Common myeloid progenitor, CD34-positive (primary cell): ENCODE measurements around the gene CLEC2A.

ENCODE experiments used
- CTCF ChIA-PET: fragments of 350-600 bp; sonication (Branson Sonifier 250); formaldehyde crosslinking; loops from one replicate; lab custom pipeline; 2021; ENCODE audit warnings: antibody characterized with exemption; lab: Charles Lee
- POLR2A ChIA-PET: fragments of 350-600 bp; sonication (Branson Sonifier 250); formaldehyde crosslinking; loops from one replicate; lab custom pipeline; 2021; ENCODE audit warnings: antibody characterized with exemption; lab: Charles Lee
- DNase-seq, 3 donors: peaks; one replicate each; pipeline versions ENCODE4 v3.0.0 to v3.0.0-alpha.2; 2013
- H3K27ac ChIP-seq, 2 experiments: 1 replicate in 1 of 2; 2 replicates in 1 of 2; pipeline ENCODE4 v1.7.0; 2013; ENCODE audit warnings: inconsistent platforms in 2 of 2, low read length in 2 of 2, mild to moderate bottlenecking in 2 of 2, low read depth in 1 of 2, moderate library complexity in 1 of 2; ENCODE audit not compliant: severe bottlenecking in 2 of 2, insufficient read depth in 1 of 2, poor library complexity in 1 of 2
- H3K27me3 ChIP-seq, 5 experiments: replicated peaks in 2 of 5; 1 replicate in 3 of 5; 2 replicates in 2 of 5; pipeline versions ENCODE4 v1.6.1 to v1.7.0; 2013; ENCODE audit warnings: low read length in 4 of 5, mild to moderate bottlenecking in 2 of 5, moderate library complexity in 2 of 5, inconsistent platforms in 1 of 5; ENCODE audit not compliant: insufficient read depth in 5 of 5, control insufficient read depth in 4 of 5
- H3K36me3 ChIP-seq, 4 experiments: 1 replicate in 2 of 4; 2 replicates in 2 of 4; pipeline versions ENCODE4 v1.6.1 to v1.7.0; 2013; ENCODE audit warnings: low read length in 3 of 4, control low read depth in 1 of 4, mild to moderate bottlenecking in 1 of 4; ENCODE audit not compliant: control insufficient read depth in 4 of 4, insufficient read depth in 4 of 4
- H3K4me1 ChIP-seq, 4 experiments: 1 replicate in 3 of 4; 2 replicates in 1 of 4; pipeline versions ENCODE4 v1.6.1 to v1.7.1; 2013; ENCODE audit warnings: low read length in 3 of 4, mild to moderate bottlenecking in 3 of 4, control low read depth in 1 of 4, inconsistent platforms in 1 of 4, moderate library complexity in 1 of 4; ENCODE audit not compliant: control insufficient read depth in 4 of 4, insufficient read depth in 4 of 4; ENCODE audit errors: control extremely low read depth in 1 of 4
- H3K4me3 ChIP-seq, 7 experiments: 1 replicate in 4 of 7; 2 replicates in 3 of 7; pipeline versions ENCODE4 v1.5.1 to v1.7.0; 2013; ENCODE audit warnings: mild to moderate bottlenecking in 7 of 7, low read length in 6 of 7, moderate library complexity in 6 of 7, inconsistent platforms in 2 of 7, low read depth in 2 of 7, control low read depth in 1 of 7; ENCODE audit not compliant: insufficient read depth in 4 of 7, control insufficient read depth in 1 of 7; ENCODE audit errors: extremely low read depth in 1 of 7
- H3K9me3 ChIP-seq, 5 experiments: 1 replicate in 4 of 5; 2 replicates in 1 of 5; pipeline versions ENCODE4 v1.6.1 to v1.7.1; 2013; ENCODE audit warnings: low read length in 4 of 5, mild to moderate bottlenecking in 2 of 5, inconsistent platforms in 1 of 5, low read depth in 1 of 5, moderate library complexity in 1 of 5; ENCODE audit not compliant: control insufficient read depth in 4 of 5, insufficient read depth in 2 of 5; ENCODE audit errors: control extremely low read depth in 1 of 5
- WGBS: methylation state at CpG from one replicate; pipeline ENCODE4 v1.1.5; 2013; ENCODE audit not compliant: insufficient coverage; 5-methylcytosine and 5-hydroxymethylcytosine counted together

The CLEC2A gene

DNA sequence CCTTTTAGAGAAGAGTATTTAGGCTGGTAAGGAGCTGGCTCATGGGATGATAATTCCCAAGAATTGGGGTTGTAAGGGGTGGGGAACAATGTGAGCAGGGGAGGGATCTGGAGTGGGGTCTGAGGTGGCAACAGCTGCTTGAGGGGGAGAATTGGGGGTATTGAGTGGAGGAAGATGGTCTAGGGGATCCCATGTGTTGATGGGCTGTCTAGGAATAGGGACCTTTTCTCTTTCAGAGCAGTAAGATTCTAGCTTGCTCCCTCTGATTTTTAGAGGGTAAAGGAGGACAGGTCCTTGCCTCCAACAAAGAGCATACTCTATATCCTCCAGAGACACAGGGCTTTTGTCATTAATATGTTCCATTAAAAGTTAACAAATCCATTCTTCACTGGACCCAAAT, 22.4 kb downstream of the CLEC2A start:
- peaks cover 0 to 13% (median 3%) of the 10 kb centered on the region in 4 experiments for H3K4me1 ChIP-seq
- no peak overlapping the region for H3K27ac ChIP-seq
- ChIA-PET POLR2A (no interaction called here), CTCF (interaction anchor here (0.6 to 1.4 kb wide), 6 partner anchors 22 to 266 kb away, joined by 3 read pairs; no protein-coding TSS in a partner anchor)
- DNase-seq: no peak
- H3K27me3 ChIP-seq: no peaks in the 10 kb centered on the region
- no peaks in the 10 kb centered on the region for H3K36me3 ChIP-seq
- peaks cover 4 to 58% (median 23%) of the 10 kb centered on the region in 5 experiments for H3K9me3 ChIP-seq
- H3K4me3 ChIP-seq: no peak overlapping the region

DNA sequence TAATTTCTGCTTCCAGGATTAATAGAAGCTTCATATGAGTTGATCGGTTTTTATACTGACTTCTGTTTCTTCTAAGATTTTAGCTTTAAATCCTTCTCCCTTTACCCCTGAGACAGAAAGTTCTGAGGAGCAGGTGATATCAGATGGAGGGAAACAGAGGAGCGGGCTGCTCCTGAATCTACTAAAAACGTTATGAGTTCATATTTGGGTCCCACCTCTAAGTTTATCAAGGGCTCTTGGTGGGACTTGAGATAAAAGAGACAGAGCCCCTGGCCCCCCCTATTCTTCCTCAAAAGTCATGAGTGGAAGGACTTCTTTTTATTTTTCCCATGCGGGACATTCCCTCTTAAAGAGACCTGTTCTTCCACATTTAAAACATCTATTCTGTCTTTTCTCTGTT, 23.8 kb downstream of the CLEC2A start:
- ChIA-PET POLR2A (no interaction called here), CTCF (interaction anchor here (1.4 to 1.9 kb wide), 3 partner anchors 32 to 94 kb away, joined by 3 to 6 read pairs (median 3); no protein-coding TSS in a partner anchor)
- Histone ChIP-seq H3K9me3 (peaks cover 4 to 66% (median 25%) of the 10 kb centered on the region in 5 experiments), H3K36me3 (no peaks in the 10 kb centered on the region), H3K27me3 (no peaks in the 10 kb centered on the region), H3K27ac (no peak overlapping the region), H3K4me1 (peaks cover 0 to 13% (median 3%) of the 10 kb centered on the region in 4 experiments), H3K4me3 (no peak overlapping the region)
- no peak for DNase-seq
- 86% methylated on average over 3 of the region's 4 CpGs for WGBS

DNA sequence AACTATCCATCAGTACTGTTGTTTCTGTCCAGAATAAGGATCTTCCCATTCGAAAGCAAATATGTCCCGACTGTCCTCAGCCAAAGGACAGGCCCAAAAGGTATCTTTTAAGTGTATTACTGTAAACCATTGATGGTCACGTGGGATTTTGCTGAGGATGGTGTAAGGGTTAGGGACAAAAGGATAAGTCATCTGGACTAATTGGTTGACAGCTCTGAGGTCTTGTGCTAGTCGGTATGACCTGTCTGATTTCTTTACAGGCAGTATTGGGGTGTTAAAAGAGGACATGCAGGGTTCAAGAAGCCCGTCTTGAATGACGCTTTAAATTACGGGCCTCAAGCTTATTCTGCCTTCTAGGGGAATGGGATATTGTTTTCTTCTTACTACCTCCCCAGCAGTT, 24.4 kb downstream of the CLEC2A start:
- CTCF ChIA-PET: interaction anchor here (1.0 to 1.9 kb wide), 4 partner anchors 9 to 94 kb away, joined by 3 to 6 read pairs (median 3); no protein-coding TSS in a partner anchor
- POLR2A ChIA-PET: no interaction called here

DNA sequence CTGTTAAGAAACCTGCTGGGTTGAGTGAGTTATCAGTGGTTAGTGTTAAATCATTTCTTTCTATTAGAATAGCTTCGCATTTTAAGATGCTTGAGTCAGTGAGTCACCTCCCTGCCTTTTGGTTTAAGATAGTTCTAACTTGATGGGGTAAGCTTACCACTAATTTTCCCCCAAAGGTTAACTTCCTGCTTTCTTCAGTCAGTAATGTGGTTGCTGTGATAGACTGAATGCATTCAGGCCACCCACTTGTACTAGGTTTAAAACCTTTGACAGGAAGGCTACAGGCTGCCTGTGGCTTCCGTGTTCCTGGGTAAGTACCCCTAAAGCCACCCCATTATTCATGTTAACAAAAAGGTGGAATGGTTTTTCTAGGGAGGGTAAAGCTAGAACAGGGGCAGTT, 25.3 kb downstream of the CLEC2A start:
- Histone ChIP-seq H3K27ac (no peak overlapping the region), H3K27me3 (no peaks in the 10 kb centered on the region), H3K4me1 (peaks cover 0 to 13% (median 3%) of the 10 kb centered on the region in 4 experiments), H3K36me3 (no peaks in the 10 kb centered on the region), H3K9me3 (peaks cover 4 to 61% (median 24%) of the 10 kb centered on the region in 5 experiments), H3K4me3 (no peak overlapping the region)
- CTCF ChIA-PET: interaction anchor here (1.0 to 1.4 kb wide), 2 partner anchors 10 kb away, joined by 3 to 5 read pairs; no protein-coding TSS in a partner anchor
- POLR2A ChIA-PET: no interaction called here
- WGBS: no CpG with 5 or more reads among the region's 2 CpGs
- DNase-seq: peak; percentile 26 to 89 (median 83)

More for the DNA sequence above, 24.4 kb downstream of the CLEC2A start:
- H3K9me3 ChIP-seq: peaks cover 4 to 67% (median 25%) of the 10 kb centered on the region in 5 experiments
- H3K4me3 ChIP-seq: no peak overlapping the region
- no peaks in the 10 kb centered on the region for H3K36me3 ChIP-seq
- no peak for DNase-seq
- WGBS: 100% methylated on average over 3 of the region's 7 CpGs
- no peaks in the 10 kb centered on the region for H3K27me3 ChIP-seq
- no peak overlapping the region for H3K27ac ChIP-seq
- H3K4me1 ChIP-seq: peaks cover 0 to 13% (median 3%) of the 10 kb centered on the region in 4 experiments

- no peaks in the 10 kb centered on the region for H3K36me3 ChIP-seq
- no peak overlapping the region for H3K4me3 ChIP-seq
- CTCF ChIA-PET: interaction anchor here (1.3 to 1.6 kb wide), 2 partner anchors 15 kb away, joined by 3 read pairs; no protein-coding TSS in a partner anchor
- H3K4me1 ChIP-seq: peaks cover 0 to 13% (median 3%) of the 10 kb centered on the region in 4 experiments
- 94% methylated on average over 5 of the region's 7 CpGs for WGBS
- H3K27me3 ChIP-seq: no peaks in the 10 kb centered on the region
- H3K27ac ChIP-seq: no peak overlapping the region
- DNase-seq: no peak
- POLR2A ChIA-PET: no interaction called here
- peaks cover 0 to 23% (median 8%) of the 10 kb centered on the region in 5 experiments for H3K9me3 ChIP-seq
Observed at GRCh38 chr12:9902539-9903228, 29.5 kb downstream of the CLEC2A start.

GRCh38 chr12:9900930-9901329, 31.2 kb downstream of the CLEC2A start:
- Histone ChIP-seq H3K9me3 (peaks cover 0 to 21% (median 8%) of the 10 kb centered on the region in 5 experiments), H3K4me3 (no peak overlapping the region), H3K27me3 (no peaks in the 10 kb centered on the region), H3K4me1 (no peaks in the 10 kb centered on the region), H3K27ac (no peak overlapping the region), H3K36me3 (no peaks in the 10 kb centered on the region)
- ChIA-PET CTCF (interaction anchor here (1.0 kb wide), 1 partner anchor 26 kb away, joined by 3 read pairs; no protein-coding TSS in a partner anchor), POLR2A (no interaction called here)
- DNase-seq: no peak
- no CpG with 5 or more reads among the region's 2 CpGs for WGBS

GRCh38 chr12:9899209-9899608, 33.0 kb downstream of the CLEC2A start:
- ChIA-PET CTCF (no interaction called here), POLR2A (no interaction called here)
- Histone ChIP-seq H3K4me3 (no peak overlapping the region), H3K9me3 (peaks cover 0 to 15% (median 8%) of the 10 kb centered on the region in 5 experiments), H3K36me3 (no peaks in the 10 kb centered on the region), H3K4me1 (no peaks in the 10 kb centered on the region), H3K27ac (no peak overlapping the region), H3K27me3 (no peaks in the 10 kb centered on the region)
- DNase-seq: no peak
- 100% methylated on average over 1 of the region's 2 CpGs for WGBS
